MM.1S (cell line): ENCODE measurements around the gene LHX4.

Experiments
- CTCF ChIP-seq: fragments of 300-600 bp; sonication (generic); IDR thresholded peaks from 2 replicates; pipeline ENCODE4 v1.5.1; 2016; ENCODE audit warnings: antibody characterized with exemption, low read length, mixed read lengths
- EZH2 ChIP-seq: fragments of 300-600 bp; sonication (generic); optimal IDR thresholded peaks from 2 replicates; pipeline ENCODE3; 2017; ENCODE audit warnings: low read depth, mild to moderate bottlenecking, antibody characterized with exemption, low read length, mixed read lengths

- TF ChIP-seq CTCF = no peak
- no peak for TF ChIP-seq EZH2
Observed at GRCh38 chr1:180247061-180247460, 17.0 kb downstream of the LHX4 start.
